IgD-negative memory B cell (primary cell): Measurements from ENCODE around the gene NRGN. TPM values are rescaled to one million over a fixed set of nuclear protein-coding genes. Genes with fewer than 3 reads are reported as not detected.

ENCODE experiments used
- H3K27ac Mint-ChIP-seq, 3 donors: one replicate each; pipeline ENCODE4 v1.8.0; 2020 to 2022; ENCODE audit warnings: mild to moderate bottlenecking in 3 of 3, mixed read lengths in 3 of 3, moderate library complexity in 1 of 3
- H3K27me3 Mint-ChIP-seq: one replicate; pipeline ENCODE4 v1.8.0; 2021; ENCODE audit warnings: mixed read lengths
- H3K36me3 Mint-ChIP-seq: one replicate; pipeline ENCODE4 v1.8.0; 2020; ENCODE audit warnings: mild to moderate bottlenecking, mixed read lengths
- H3K4me1 Mint-ChIP-seq, 3 donors: one replicate each; pipeline ENCODE4 v1.8.0; 2020 to 2022; ENCODE audit warnings: mixed read lengths in 3 of 3, mild to moderate bottlenecking in 1 of 3
- H3K4me3 Mint-ChIP-seq, 4 donors: one replicate each; pipeline ENCODE4 v1.8.0; 2020 to 2022; ENCODE audit warnings: mild to moderate bottlenecking in 4 of 4, mixed read lengths in 4 of 4, moderate library complexity in 3 of 4
- H3K9me3 Mint-ChIP-seq, 3 donors: one replicate each; pipeline ENCODE4 v1.8.0; 2020 to 2021; ENCODE audit warnings: mixed read lengths in 3 of 3, mild to moderate bottlenecking in 1 of 3
- polyA plus RNA-seq: library from polyadenylated mRNA; unstranded; fragments of 300-500 nt; fragmentation: Illumina TruSeq; gene quantifications from one replicate; pipeline ENCODE4 v1.2.3, GENCODE V29; 2021

The NRGN gene
- polyA plus RNA-seq: 4.6 TPM

GRCh38 chr11:124739479-124740276 is at the start of gene NRGN:
Gene NRGN, plus strand, starts transcription at chr11:124739942. Its CDS starts 143 bp downstream, at chr11:124740085.
- H3K4me3 Mint-ChIP-seq: peak within 1 kb of the TSS; percentile 79 to 93 (median 92)
- H3K27me3 Mint-ChIP-seq: peaks cover 8% of the 10 kb centered on the region
- no peaks in the 10 kb centered on the region for H3K36me3 Mint-ChIP-seq
- H3K4me1 Mint-ChIP-seq: peaks cover 8 to 18% (median 12%) of the 10 kb centered on the region in 3 donors
- H3K27ac Mint-ChIP-seq: peak within 1 kb of the TSS; percentile 39 to 87 (median 48)
- no peaks in the 10 kb centered on the region for H3K9me3 Mint-ChIP-seq

DNA sequence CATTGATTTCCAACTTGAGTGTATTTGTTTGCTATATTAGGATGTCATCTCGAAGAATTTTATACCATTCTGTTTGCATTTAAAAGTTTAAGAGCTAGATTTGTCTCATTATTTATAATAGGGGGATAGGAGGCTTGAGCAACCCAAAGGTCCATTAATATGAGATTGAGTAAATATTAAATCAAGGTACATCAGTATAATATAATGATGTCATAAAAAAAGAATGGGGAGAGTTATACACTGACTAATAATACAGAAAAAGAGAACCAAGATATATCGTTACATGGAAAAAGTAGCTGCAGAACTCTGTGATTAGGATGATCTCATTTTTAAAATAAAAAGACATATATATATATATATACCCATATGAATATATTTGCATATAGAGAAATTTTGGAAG is 46.6 kb upstream of the NRGN start:
- Mint-ChIP-seq H3K4me3 (no peak overlapping the region), H3K36me3 (no peaks in the 10 kb centered on the region), H3K27me3 (no peaks in the 10 kb centered on the region), H3K27ac (no peak overlapping the region), H3K9me3 (peaks cover 0 to 2% (median 0%) of the 10 kb centered on the region in 3 donors), H3K4me1 (no peaks in the 10 kb centered on the region)

- peaks cover 3 to 6% (median 4%) of the 10 kb centered on the region in 3 donors for H3K9me3 Mint-ChIP-seq
- no peak overlapping the region for H3K27ac Mint-ChIP-seq
- H3K4me1 Mint-ChIP-seq: peaks cover 0 to 3% (median 0%) of the 10 kb centered on the region in 3 donors
- H3K4me3 Mint-ChIP-seq: no peak overlapping the region
- no peaks in the 10 kb centered on the region for H3K36me3 Mint-ChIP-seq
- H3K27me3 Mint-ChIP-seq: peaks cover 2% of the 10 kb centered on the region
These were observed 40.2 kb upstream of the NRGN start for GRCh38 chr11:124699547-124699946.

GRCh38 chr11:124700028-124700427 is 39.7 kb upstream of the NRGN start:
- Mint-ChIP-seq H3K36me3 (no peaks in the 10 kb centered on the region), H3K27ac (no peak overlapping the region), H3K27me3 (peaks cover 2% of the 10 kb centered on the region), H3K4me1 (peaks cover 0 to 3% (median 0%) of the 10 kb centered on the region in 3 donors), H3K4me3 (no peak overlapping the region), H3K9me3 (peaks cover 3 to 6% (median 4%) of the 10 kb centered on the region in 3 donors)

DNA sequence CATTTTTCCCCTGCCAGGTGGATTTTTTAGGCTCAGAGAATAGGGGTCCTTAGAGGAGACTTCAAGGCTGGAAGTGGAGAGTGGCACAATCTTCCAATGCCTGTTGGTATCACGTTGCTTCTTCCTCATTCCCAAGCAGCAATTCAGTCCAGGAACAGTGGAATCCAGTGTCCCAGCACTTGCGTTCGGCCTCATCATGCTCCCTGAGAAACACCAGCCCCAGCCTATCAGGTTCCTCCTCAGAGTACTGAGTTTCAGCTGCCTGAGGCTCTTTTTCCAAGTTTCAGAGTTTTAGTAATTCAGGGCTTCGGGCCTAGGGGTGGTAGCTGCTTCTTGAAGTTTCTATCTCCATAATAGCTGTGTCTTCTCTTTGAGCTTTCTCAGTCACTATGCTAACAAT is 31.9 kb upstream of the NRGN start:
- Mint-ChIP-seq H3K27ac (no peak overlapping the region), H3K27me3 (no peaks in the 10 kb centered on the region), H3K4me3 (no peak overlapping the region), H3K36me3 (peaks cover 5% of the 10 kb centered on the region), H3K4me1 (no peaks in the 10 kb centered on the region), H3K9me3 (peaks cover 2 to 8% (median 4%) of the 10 kb centered on the region in 3 donors)

DNA sequence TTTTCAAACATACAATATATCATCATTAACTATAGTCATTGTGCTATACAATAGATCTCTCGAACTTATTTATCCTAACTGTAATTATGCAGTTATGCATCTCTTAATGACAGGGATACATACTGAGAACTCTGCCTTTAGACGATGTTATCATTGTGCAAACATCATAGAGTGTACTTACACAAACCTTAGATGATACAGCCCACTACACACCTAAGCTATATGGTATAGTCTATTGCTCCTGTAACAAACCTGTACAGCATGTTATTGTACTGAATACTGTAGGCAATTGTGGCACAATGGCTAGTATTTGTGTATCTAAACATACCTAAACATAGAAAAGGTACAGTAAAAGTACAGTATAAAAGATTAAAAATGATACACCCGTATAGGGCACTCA is 27.4 kb upstream of the NRGN start:
- Mint-ChIP-seq H3K4me3 (no peak overlapping the region), H3K27ac (no peak overlapping the region), H3K4me1 (peaks cover 0 to 1% (median 0%) of the 10 kb centered on the region in 3 donors), H3K36me3 (peaks cover 4% of the 10 kb centered on the region), H3K27me3 (peaks cover 9% of the 10 kb centered on the region), H3K9me3 (peaks cover 2 to 6% (median 3%) of the 10 kb centered on the region in 3 donors)

DNA sequence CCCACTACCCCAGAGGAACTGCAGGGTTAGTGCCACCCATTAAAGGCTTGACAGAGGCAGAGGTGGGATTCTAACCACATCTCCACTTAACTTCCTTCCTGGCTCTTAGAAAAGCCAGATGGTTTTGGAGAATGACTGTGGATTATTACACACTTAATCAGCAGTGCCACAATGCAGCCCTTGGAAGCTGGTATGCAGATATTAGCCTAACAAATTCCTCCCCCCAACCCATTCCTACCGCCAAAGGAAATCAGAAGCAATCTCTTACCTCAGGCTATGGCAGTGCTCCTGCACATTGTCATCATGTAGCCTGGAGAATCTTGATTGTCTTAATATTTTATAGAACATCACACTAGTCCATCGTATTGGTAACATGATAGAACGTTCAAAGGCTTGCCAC is 23.2 kb upstream of the NRGN start:
- Mint-ChIP-seq H3K4me3 (peak overlapping the region in 1 of 4 donors; percentile 77), H3K9me3 (no peaks in the 10 kb centered on the region), H3K27ac (no peak overlapping the region), H3K27me3 (peaks cover 38% of the 10 kb centered on the region), H3K36me3 (peaks cover 2% of the 10 kb centered on the region), H3K4me1 (peaks cover 0 to 13% (median 11%) of the 10 kb centered on the region in 3 donors)

GRCh38 chr11:124717421-124717785 is 22.3 kb upstream of the NRGN start:
- Mint-ChIP-seq H3K4me1 (peaks cover 0 to 20% (median 11%) of the 10 kb centered on the region in 3 donors), H3K36me3 (peaks cover 2% of the 10 kb centered on the region), H3K27me3 (peaks cover 45% of the 10 kb centered on the region), H3K4me3 (peak overlapping the region in 2 of 4 donors; percentile 20 to 88), H3K27ac (no peak overlapping the region), H3K9me3 (peaks cover 0 to 2% (median 0%) of the 10 kb centered on the region in 3 donors)

- Mint-ChIP-seq H3K4me1 (peaks cover 4 to 26% (median 11%) of the 10 kb centered on the region in 3 donors), H3K9me3 (peaks cover 0 to 2% (median 0%) of the 10 kb centered on the region in 3 donors), H3K27ac (no peak overlapping the region), H3K36me3 (peaks cover 2% of the 10 kb centered on the region), H3K4me3 (peak overlapping the region in 3 of 4 donors; percentile 22 to 88 (median 58)), H3K27me3 (peaks cover 51% of the 10 kb centered on the region)
These were observed 21.7 kb upstream of the NRGN start for GRCh38 chr11:124717786-124718651.

DNA sequence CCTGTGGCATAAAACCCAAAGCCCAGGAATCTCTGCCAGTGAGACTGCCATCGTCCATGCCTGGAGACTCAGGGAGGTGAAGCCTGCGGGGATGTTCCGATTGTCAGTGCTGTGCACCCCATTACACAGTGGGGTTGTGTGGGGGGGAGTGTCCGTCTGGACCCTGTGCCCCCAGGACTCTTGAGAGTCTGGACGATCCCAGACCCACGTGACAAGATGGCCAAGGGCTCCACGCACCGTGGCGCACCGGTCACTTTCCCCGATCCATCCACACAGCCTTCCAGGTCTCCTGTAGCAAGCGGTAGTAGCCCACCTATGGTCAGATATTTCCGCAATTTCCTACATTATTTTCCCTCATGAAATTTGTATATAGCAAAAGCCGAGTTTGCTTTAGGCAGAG is 20.9 kb upstream of the NRGN start:
- Mint-ChIP-seq H3K27me3 (peaks cover 53% of the 10 kb centered on the region), H3K36me3 (no peaks in the 10 kb centered on the region), H3K4me1 (peaks cover 5 to 27% (median 11%) of the 10 kb centered on the region in 3 donors), H3K4me3 (peak overlapping the region in 1 of 4 donors; percentile 33), H3K27ac (no peak overlapping the region), H3K9me3 (peaks cover 0 to 2% (median 0%) of the 10 kb centered on the region in 3 donors)

- Mint-ChIP-seq H3K4me1 (peaks cover 6 to 33% (median 18%) of the 10 kb centered on the region in 3 donors), H3K4me3 (no peak overlapping the region), H3K36me3 (no peaks in the 10 kb centered on the region), H3K27ac (no peak overlapping the region), H3K27me3 (peaks cover 54% of the 10 kb centered on the region), H3K9me3 (peaks cover 0 to 2% (median 0%) of the 10 kb centered on the region in 3 donors)
These were observed 20.2 kb upstream of the NRGN start for GRCh38 chr11:124719534-124719933.

DNA sequence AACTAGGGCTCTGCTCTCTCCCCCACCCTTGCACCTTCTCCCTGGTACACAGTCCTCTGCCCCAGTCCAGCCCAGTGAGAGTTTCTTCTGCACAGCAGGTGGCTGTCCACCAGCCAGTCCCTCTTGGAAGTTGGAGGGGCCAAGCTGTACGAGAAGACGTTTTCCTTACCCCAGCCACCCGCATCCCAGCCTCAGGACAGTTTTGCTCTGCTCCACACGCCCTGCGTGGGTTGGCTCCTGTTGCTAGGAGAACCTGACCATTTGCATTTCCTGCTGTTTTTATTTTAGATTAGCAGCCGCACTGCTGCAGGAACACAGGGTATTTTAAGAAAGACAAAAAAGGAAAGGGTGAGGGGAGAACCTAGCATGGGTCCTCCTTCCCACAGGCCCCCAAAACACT is 17.6 kb upstream of the NRGN start:
- Mint-ChIP-seq H3K9me3 (peaks cover 0 to 2% (median 0%) of the 10 kb centered on the region in 3 donors), H3K4me3 (peak overlapping the region in 1 of 4 donors; percentile 61), H3K36me3 (no peaks in the 10 kb centered on the region), H3K27ac (no peak overlapping the region), H3K27me3 (peaks cover 52% of the 10 kb centered on the region), H3K4me1 (peaks cover 22 to 50% (median 35%) of the 10 kb centered on the region in 3 donors)

GRCh38 chr11:124724979-124725718 is 14.6 kb upstream of the NRGN start:
- H3K4me1 Mint-ChIP-seq: peaks cover 22 to 39% (median 24%) of the 10 kb centered on the region in 3 donors
- peaks cover 26% of the 10 kb centered on the region for H3K27me3 Mint-ChIP-seq
- H3K36me3 Mint-ChIP-seq: no peaks in the 10 kb centered on the region
- peak overlapping the region; percentile 46 to 91 (median 71) for H3K4me3 Mint-ChIP-seq
- H3K9me3 Mint-ChIP-seq: peaks cover 0 to 2% (median 0%) of the 10 kb centered on the region in 3 donors
- H3K27ac Mint-ChIP-seq: peak overlapping the region in 1 of 3 donors; percentile 33

- Mint-ChIP-seq H3K36me3 (no peaks in the 10 kb centered on the region), H3K27ac (peak overlapping the region in 1 of 3 donors; percentile 33), H3K9me3 (peaks cover 0 to 2% (median 0%) of the 10 kb centered on the region in 3 donors), H3K4me3 (peak overlapping the region; percentile 46 to 91 (median 71)), H3K4me1 (peaks cover 22 to 39% (median 24%) of the 10 kb centered on the region in 3 donors), H3K27me3 (peaks cover 26% of the 10 kb centered on the region)
These were observed 14.0 kb upstream of the NRGN start for GRCh38 chr11:124725719-124726105.
